ENCODE results near the gene SLC6A17.

The SLC6A17 gene

GRCh38 chr1:110114784-110115183 lies 35.5 kb upstream of the SLC6A17 start:
- Histone ChIP-seq H3K27me3 (ENCODE audit: insufficient read depth, low read length) (peaks cover 5% of the 10 kb centered on the region; the same call in 1 of the 2 replicates), H3K36me3 (ENCODE audit: insufficient read depth, low read length) (no peaks in the 10 kb centered on the region), H3K79me2 (ENCODE audit: insufficient read depth, low read length) (no peaks in the 10 kb centered on the region), H3K4me3 (ENCODE audit: low read depth, low read length, poor library complexity, severe bottlenecking) (no peak overlapping the region), H3K9me3 (ENCODE audit: low read length) (no peaks in the 10 kb centered on the region), H2AFZ (ENCODE audit: low read length) (no peak overlapping the region), H3F3A (ENCODE audit: insufficient read depth, low read length) (no peaks in the 10 kb centered on the region), H3K27ac (ENCODE audit: low read depth, low read length, poor library complexity, severe bottlenecking) (no peak overlapping the region), H3K4me1 (ENCODE audit: insufficient read depth, low read length, severe bottlenecking) (no peaks in the 10 kb centered on the region), H3K4me2 (ENCODE audit: low read length) (no peak overlapping the region), H4K20me1 (ENCODE audit: insufficient read depth, low read length) (no peaks in the 10 kb centered on the region), H3K9ac (ENCODE audit: low read length) (no peak overlapping the region), H3K9me2 (ENCODE audit: low read depth, low read length) (no peaks in the 10 kb centered on the region)
- TF ChIP-seq, protein P1, sequence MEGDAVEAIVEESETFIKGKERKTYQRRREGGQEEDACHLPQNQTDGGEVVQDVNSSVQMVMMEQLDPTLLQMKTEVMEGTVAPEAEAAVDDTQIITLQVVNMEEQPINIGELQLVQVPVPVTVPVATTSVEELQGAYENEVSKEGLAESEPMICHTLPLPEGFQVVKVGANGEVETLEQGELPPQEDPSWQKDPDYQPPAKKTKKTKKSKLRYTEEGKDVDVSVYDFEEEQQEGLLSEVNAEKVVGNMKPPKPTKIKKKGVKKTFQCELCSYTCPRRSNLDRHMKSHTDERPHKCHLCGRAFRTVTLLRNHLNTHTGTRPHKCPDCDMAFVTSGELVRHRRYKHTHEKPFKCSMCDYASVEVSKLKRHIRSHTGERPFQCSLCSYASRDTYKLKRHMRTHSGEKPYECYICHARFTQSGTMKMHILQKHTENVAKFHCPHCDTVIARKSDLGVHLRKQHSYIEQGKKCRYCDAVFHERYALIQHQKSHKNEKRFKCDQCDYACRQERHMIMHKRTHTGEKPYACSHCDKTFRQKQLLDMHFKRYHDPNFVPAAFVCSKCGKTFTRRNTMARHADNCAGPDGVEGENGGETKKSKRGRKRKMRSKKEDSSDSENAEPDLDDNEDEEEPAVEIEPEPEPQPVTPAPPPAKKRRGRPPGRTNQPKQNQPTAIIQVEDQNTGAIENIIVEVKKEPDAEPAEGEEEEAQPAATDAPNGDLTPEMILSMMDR (IDR thresholded peaks at IDR 0.05; ENCODE audit: low read length) = no peak
- TF ChIP-seq EZH2 (IDR thresholded peaks at IDR 0.05; ENCODE audit: borderline replicate concordance, low read length) = no peak

- H3F3A ChIP-seq (ENCODE audit: insufficient read depth, low read length) = no peaks in the 10 kb centered on the region
- H3K27ac ChIP-seq (ENCODE audit: low read depth, low read length, poor library complexity, severe bottlenecking) = no peak overlapping the region
- no peak overlapping the region for H3K9ac ChIP-seq (ENCODE audit: low read length)
- no peaks in the 10 kb centered on the region for H4K20me1 ChIP-seq (ENCODE audit: insufficient read depth, low read length)
- H2AFZ ChIP-seq (ENCODE audit: low read length) = no peak overlapping the region
- no peak overlapping the region for H3K4me3 ChIP-seq (ENCODE audit: low read depth, low read length, poor library complexity, severe bottlenecking)
- no peaks in the 10 kb centered on the region for H3K79me2 ChIP-seq (ENCODE audit: insufficient read depth, low read length)
- no peak for TF ChIP-seq EZH2 (IDR thresholded peaks at IDR 0.05; ENCODE audit: borderline replicate concordance, low read length)
- TF ChIP-seq, protein P1 (IDR thresholded peaks at IDR 0.05; ENCODE audit: low read length) = no peak
- peaks cover 5% of the 10 kb centered on the region; the same call in 1 of the 2 replicates for H3K27me3 ChIP-seq (ENCODE audit: insufficient read depth, low read length)
- no peaks in the 10 kb centered on the region for H3K4me1 ChIP-seq (ENCODE audit: insufficient read depth, low read length, severe bottlenecking)
- no peak overlapping the region for H3K4me2 ChIP-seq (ENCODE audit: low read length)
- H3K36me3 ChIP-seq (ENCODE audit: insufficient read depth, low read length) = no peaks in the 10 kb centered on the region; the same call in 1 of the 2 replicates
- H3K9me3 ChIP-seq (ENCODE audit: low read length) = 0 out of 2 replicates have a peak, but pooled peaks cover 3% of the 10 kb centered on the region
- H3K9me2 ChIP-seq (ENCODE audit: low read depth, low read length) = no peaks in the 10 kb centered on the region
Measured at GRCh38 chr1:110118636-110119396, 31.5 kb upstream of the SLC6A17 start.

DNA sequence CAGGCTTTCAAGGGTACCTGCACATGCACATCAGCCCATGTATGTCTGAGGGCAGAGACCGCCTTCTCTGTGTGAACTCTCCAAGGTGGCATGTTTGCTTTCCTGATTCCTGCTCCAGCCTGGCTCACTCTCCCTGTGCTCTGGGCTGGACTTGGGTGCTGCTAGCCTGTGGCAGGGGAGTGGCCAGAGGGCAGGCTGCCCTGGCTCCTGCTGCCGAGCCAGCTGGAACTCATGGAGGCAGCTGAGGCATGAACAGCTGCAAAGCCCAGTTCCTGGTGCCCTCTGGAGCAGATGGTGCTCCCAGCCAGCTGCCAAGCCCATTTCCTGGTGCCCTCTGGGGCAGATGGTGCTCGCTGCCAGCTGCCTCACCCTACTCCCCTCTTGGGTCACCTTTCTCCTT lies 30.5 kb upstream of the SLC6A17 start:
- no peaks in the 10 kb centered on the region; the same call in 1 of the 2 replicates for H3K36me3 ChIP-seq (ENCODE audit: insufficient read depth, low read length)
- no peak overlapping the region for H3K4me3 ChIP-seq (ENCODE audit: low read depth, low read length, poor library complexity, severe bottlenecking)

More for the DNA sequence above, 30.5 kb upstream of the SLC6A17 start:
- Histone ChIP-seq H3K27me3 (ENCODE audit: insufficient read depth, low read length) (no peaks in the 10 kb centered on the region), H3K79me2 (ENCODE audit: insufficient read depth, low read length) (no peaks in the 10 kb centered on the region), H3K9me2 (ENCODE audit: low read depth, low read length) (no peaks in the 10 kb centered on the region), H4K20me1 (ENCODE audit: insufficient read depth, low read length) (no peaks in the 10 kb centered on the region), H3K27ac (ENCODE audit: low read depth, low read length, poor library complexity, severe bottlenecking) (no peak overlapping the region), H3K4me1 (ENCODE audit: insufficient read depth, low read length, severe bottlenecking) (no peaks in the 10 kb centered on the region), H3F3A (ENCODE audit: insufficient read depth, low read length) (no peaks in the 10 kb centered on the region), H3K4me2 (ENCODE audit: low read length) (no peak overlapping the region), H2AFZ (ENCODE audit: low read length) (no peak overlapping the region), H3K9ac (ENCODE audit: low read length) (no peak overlapping the region), H3K9me3 (ENCODE audit: low read length) (0 out of 2 replicates have a peak, but pooled peaks cover 3% of the 10 kb centered on the region)
- TF ChIP-seq, protein P1 (IDR thresholded peaks at IDR 0.05; ENCODE audit: low read length) = no peak
